GM23338 (cell line): ENCODE measurements around the gene C2orf68. TPM values are rescaled to one million over a fixed set of nuclear protein-coding genes. Genes with fewer than 3 reads are reported as not detected.

Experiments used
- ATAC-seq: fragments of 200-7000 bp; cut with Tn5 transposase; 3 replicates; pipeline ENCODE4 v1.9.1; 2020
- DNase-seq: peaks from one replicate; pipeline ENCODE4 v3.0.0-alpha.2; 2015; ENCODE audit warnings: low spot score
- H2AFZ ChIP-seq: fragments of 200-600 bp; sonication (generic); 2 replicates; pipeline ENCODE4 v1.8.0; 2016; ENCODE audit warnings: antibody characterized with exemption, mild to moderate bottlenecking, moderate library complexity
- H3F3A ChIP-seq: fragments of 200-600 bp; sonication (generic); replicated peaks from 2 replicates; pipeline ENCODE4 v1.8.0; 2017; ENCODE audit warnings: antibody characterized with exemption, mixed run types, low read depth
- H3K27ac ChIP-seq: fragments of 200-600 bp; sonication (generic); 2 replicates; pipeline ENCODE4 v1.6.1; 2016; ENCODE audit warnings: low read depth
- H3K27me3 ChIP-seq: fragments of 200-600 bp; sonication (generic); 2 replicates; pipeline ENCODE4 v1.8.0; 2016; ENCODE audit warnings: mild to moderate bottlenecking, mixed run types, moderate library complexity; ENCODE audit not compliant: insufficient read depth
- H3K36me3 ChIP-seq: fragments of 200-600 bp; sonication (generic); 2 replicates; pipeline ENCODE4 v1.8.0; 2016; ENCODE audit warnings: mild to moderate bottlenecking; ENCODE audit not compliant: insufficient read depth
- H3K4me1 ChIP-seq: fragments of 200-600 bp; sonication (generic); 2 replicates; pipeline ENCODE4 v1.8.0; 2016; ENCODE audit warnings: mild to moderate bottlenecking, moderate library complexity; ENCODE audit not compliant: insufficient read depth
- H3K4me2 ChIP-seq: fragments of 200-600 bp; sonication (generic); 2 replicates; pipeline ENCODE4 v1.7.1; 2017; ENCODE audit warnings: mixed run types
- H3K4me3 ChIP-seq: fragments of 200-600 bp; sonication (generic); 2 replicates; pipeline ENCODE4 v1.6.1; 2016; ENCODE audit warnings: mixed run types
- H3K79me2 ChIP-seq: fragments of 200-600 bp; sonication (generic); replicated peaks from 2 replicates; pipeline ENCODE4 v1.8.0; 2017; ENCODE audit warnings: mild to moderate bottlenecking; ENCODE audit not compliant: insufficient read depth
- H3K9me2 ChIP-seq: fragments of 200-600 bp; sonication (generic); 2 replicates; pipeline ENCODE4 v1.8.0; 2017; ENCODE audit not compliant: insufficient read depth
- H4K20me1 ChIP-seq: fragments of 200-600 bp; sonication (generic); replicated peaks from 2 replicates; pipeline ENCODE4 v1.8.0; 2017; ENCODE audit warnings: mild to moderate bottlenecking; ENCODE audit not compliant: insufficient read depth
- H3K27ac Mint-ChIP-seq: 2 replicates; pipeline ENCODE4 v1.8.0; 2020; ENCODE audit warnings: inconsistent platforms, mild to moderate bottlenecking, moderate library complexity, mixed read lengths
- H3K27me3 Mint-ChIP-seq: 3 replicates; pipeline ENCODE4 v1.8.0; 2022; ENCODE audit warnings: low read depth, mild to moderate bottlenecking, moderate library complexity, mixed read lengths, inconsistent platforms; ENCODE audit not compliant: insufficient read depth, poor library complexity
- H3K36me3 Mint-ChIP-seq: 3 replicates; pipeline ENCODE4 v1.8.0; 2021; ENCODE audit warnings: low read depth, mild to moderate bottlenecking, inconsistent platforms, moderate library complexity, mixed read lengths
- H3K4me1 Mint-ChIP-seq: 3 replicates; pipeline ENCODE4 v1.8.0; 2020; ENCODE audit warnings: mild to moderate bottlenecking, inconsistent platforms, mixed read lengths
- H3K4me3 Mint-ChIP-seq: 3 replicates; pipeline ENCODE4 v1.8.0; 2021; ENCODE audit warnings: moderate library complexity, mild to moderate bottlenecking, inconsistent platforms, mixed read lengths
- H3K9me3 Mint-ChIP-seq: 3 replicates; pipeline ENCODE4 v1.8.0; 2020; ENCODE audit warnings: moderate library complexity, mild to moderate bottlenecking, inconsistent platforms, mixed read lengths
- CREB1 ChIP-seq: fragments of 250-450 bp; sonication (Bioruptor Pico); IDR thresholded peaks from 2 replicates; pipeline ENCODE4 v1.5.0; 2020; ENCODE audit warnings: low read depth, mild to moderate bottlenecking, moderate library complexity
- CTCF ChIP-seq, 2 experiments: fragments of 200-600 bp in 1 of 2; sonication (generic) in 1 of 2; conservative IDR thresholded peaks; 2 replicates each; pipeline versions ENCODE4 v1.5.1 to v1.6.1; 2016 to 2017; ENCODE audit warnings: antibody characterized with exemption in 2 of 2, low read depth in 2 of 2, mild to moderate bottlenecking in 2 of 2, moderate library complexity in 1 of 2
- ETS1 ChIP-seq: IDR thresholded peaks from 2 replicates; pipeline ENCODE4 v1.6.1; 2016; ENCODE audit warnings: antibody characterized with exemption
- EZH2 ChIP-seq: fragments of 200-600 bp; sonication (generic); IDR thresholded peaks from one replicate; pipeline ENCODE4 v1.8.0; 2017; ENCODE audit warnings: antibody characterized with exemption, mild to moderate bottlenecking, low read depth; ENCODE audit not compliant: unreplicated experiment
- EZH2phosphoT487 ChIP-seq: fragments of 200-600 bp; sonication (generic); IDR thresholded peaks from one replicate; pipeline ENCODE4 v1.8.1; 2018; ENCODE audit warnings: antibody characterized with exemption; ENCODE audit not compliant: unreplicated experiment
- JUNB ChIP-seq: IDR thresholded peaks from one replicate; pipeline ENCODE4 v1.6.1; 2016; ENCODE audit warnings: antibody characterized with exemption; ENCODE audit not compliant: unreplicated experiment
- NANOG ChIP-seq: IDR thresholded peaks from 2 replicates; pipeline ENCODE4 v1.6.1; 2016; ENCODE audit warnings: antibody characterized with exemption, borderline replicate concordance
- POLR2AphosphoS5 ChIP-seq: IDR thresholded peaks from 2 replicates; pipeline ENCODE4 v1.6.1; 2016; ENCODE audit warnings: antibody characterized with exemption, low read depth
- REST ChIP-seq: IDR thresholded peaks from one replicate; pipeline ENCODE4 v1.6.1; 2018; ENCODE audit warnings: antibody characterized with exemption; ENCODE audit not compliant: unreplicated experiment
- STAT1 ChIP-seq: IDR thresholded peaks from one replicate; pipeline ENCODE4 v1.6.1; 2016; ENCODE audit warnings: antibody characterized with exemption; ENCODE audit not compliant: unreplicated experiment
- ZNF114 ChIP-seq: fragments of 250-450 bp; sonication (Bioruptor Pico); IDR thresholded peaks from 2 replicates; pipeline ENCODE4 v1.5.0; 2020; ENCODE audit warnings: mild to moderate bottlenecking, moderate library complexity
- ZNF331 ChIP-seq: fragments of 250-450 bp; sonication (Bioruptor Pico); IDR thresholded peaks from 2 replicates; pipeline ENCODE4 v1.5.0; 2020; ENCODE audit warnings: low read depth, mild to moderate bottlenecking, moderate library complexity
- ZNF462 ChIP-seq: fragments of 250-450 bp; sonication (Bioruptor Pico); IDR thresholded peaks from 2 replicates; pipeline ENCODE4 v1.5.0; 2020; ENCODE audit warnings: mild to moderate bottlenecking, moderate library complexity
- polyA plus RNA-seq: library from polyadenylated mRNA; unstranded; fragments of >200 nt; fragmentation: Nextera tagmentation; extraction: Ambion mirVana; gene quantifications from 2 replicates; pipeline ENCODE4 v1.2.1, GENCODE V29; 2016
- total RNA-seq: library from RNA; depleted of rRNA; stranded (reverse); fragments of >200 nt; shearing (Covaris generic); gene quantifications from 2 replicates; pipeline ENCODE4 v1.2.3, GENCODE V29; 2014

C2orf68 gene
- total and polyA plus RNA-seq, 2 experiments from 2014 or later = 26.8 to 76.4 TPM

GRCh38 chr2:85606116-85606455 is 5.8 kb downstream of the C2orf68 start:
- no peak overlapping the region for H3K27ac ChIP-seq

More at GRCh38 chr2:85606116-85606455, 5.8 kb downstream of the C2orf68 start:
- Histone ChIP-seq H3K4me1 (peaks cover 5% of the 10 kb centered on the region; the same call in 1 of the 2 replicates), H3K4me3 (no peak overlapping the region), H4K20me1 (peaks cover 32% of the 10 kb centered on the region), H3K36me3 (0 out of 2 replicates have a peak, but pooled peaks cover 3% of the 10 kb centered on the region), H3K27me3 (no peaks in the 10 kb centered on the region), H3K9me2 (no peaks in the 10 kb centered on the region), H2AFZ (no peak overlapping the region), H3K79me2 (peaks cover 33% of the 10 kb centered on the region), H3K4me2 (no peak overlapping the region), H3F3A (peaks cover 19% of the 10 kb centered on the region; the same call in 1 of the 2 replicates)
- H3K4me1 Mint-ChIP-seq = peaks cover 17% of the 10 kb centered on the region
- peaks cover 15% of the 10 kb centered on the region for H3K27me3 Mint-ChIP-seq
- no peak overlapping the region for H3K4me3 Mint-ChIP-seq
- no peak for ATAC-seq
- H3K36me3 Mint-ChIP-seq = peaks cover 41% of the 10 kb centered on the region
- DNase-seq = no peak
- no peak for TF ChIP-seq CTCF (conservative IDR thresholded peaks at IDR 0.05; ENCODE audit: low read depth in 2 of 2)
- TF ChIP-seq ZNF462 (CRISPR knock-in tag) = no peak
- TF ChIP-seq NANOG = no peak
- no peak for TF ChIP-seq STAT1
- TF ChIP-seq REST = no peak
- TF ChIP-seq JUNB = no peak
- no peak for TF ChIP-seq ZNF114 (CRISPR knock-in tag)
- no peak for TF ChIP-seq ZNF331
- TF ChIP-seq ETS1 = no peak
- TF ChIP-seq CREB1 = no peak
- no peak for TF ChIP-seq POLR2AphosphoS5
- no peak for TF ChIP-seq EZH2phosphoT487
- TF ChIP-seq EZH2 = no peak
- H3K9me3 Mint-ChIP-seq = peaks cover 3% of the 10 kb centered on the region; the same call in 1 of the 3 replicates
- no peak overlapping the region for H3K27ac Mint-ChIP-seq
